IPS-18c (cell line): ENCODE results near the gene ZNF774.
"Not testable (repeated sequence)": the region's sequence is repeated elsewhere in the genome, so short reads cannot be mapped to it uniquely, and the experiment has no call there.

Experiments
- H3K4me3 ChIP-seq: 2 replicates; pipeline ENCODE4 v1.7.0; 2013; ENCODE audit warnings: low read depth, mild to moderate bottlenecking, low read length, moderate library complexity; ENCODE audit not compliant: insufficient read depth
- H3K9me3 ChIP-seq: one replicate; pipeline ENCODE4 v1.6.1; 2013; ENCODE audit warnings: mild to moderate bottlenecking, low read length, moderate library complexity; ENCODE audit not compliant: control insufficient read depth, insufficient read depth

Gene ZNF774

GRCh38 chr15:90402767-90403166 is 50.7 kb downstream of the ZNF774 start:
- Histone ChIP-seq H3K9me3 (no peaks in the 10 kb centered on the region), H3K4me3 (no peak overlapping the region)

- no peak overlapping the region for H3K4me3 ChIP-seq
- no peaks in the 10 kb centered on the region for H3K9me3 ChIP-seq
Observed at GRCh38 chr15:90405055-90405607, 53.0 kb downstream of the ZNF774 start.

GRCh38 chr15:90407336-90407735 is 55.3 kb downstream of the ZNF774 start:
- no peak overlapping the region for H3K4me3 ChIP-seq
- no peaks in the 10 kb centered on the region for H3K9me3 ChIP-seq

GRCh38 chr15:90407871-90408317 is 55.8 kb downstream of the ZNF774 start:
- Histone ChIP-seq H3K9me3 (no peaks in the 10 kb centered on the region), H3K4me3 (no peak overlapping the region)

- no peaks in the 10 kb centered on the region for H3K9me3 ChIP-seq
- H3K4me3 ChIP-seq = no peak overlapping the region
Observed at GRCh38 chr15:90408657-90409056, 56.6 kb downstream of the ZNF774 start.

- not testable (repeated sequence) for H3K9me3 ChIP-seq, H3K4me3 ChIP-seq
Observed at GRCh38 chr15:90409587-90409986, 57.5 kb downstream of the ZNF774 start.

GRCh38 chr15:90410316-90410715 is 58.2 kb downstream of the ZNF774 start:
- not testable (repeated sequence) for H3K4me3 ChIP-seq, H3K9me3 ChIP-seq

GRCh38 chr15:90411176-90411575 is 59.1 kb downstream of the ZNF774 start:
- H3K4me3 ChIP-seq = no peak overlapping the region
- no peaks in the 10 kb centered on the region for H3K9me3 ChIP-seq
